Karpas-422 (cell line): ENCODE data around the gene C11orf91. TPM values are rescaled to one million over a fixed set of nuclear protein-coding genes. Genes with fewer than 3 reads are reported as not detected.
"Not testable (repeated sequence)": the region's sequence is repeated elsewhere in the genome, so short reads cannot be mapped to it uniquely, and the experiment has no call there.

Source experiments
- DNase-seq: peaks from one replicate; pipeline ENCODE4 v3.0.0-alpha.2; 2015
- H2AFZ ChIP-seq: fragments of 200-600 bp; sonication (generic); 2 replicates; pipeline ENCODE4 v1.6.1; 2014; ENCODE audit warnings: antibody characterized with exemption, low read length, mixed read lengths
- H3K27ac ChIP-seq: fragments of 200-600 bp; sonication (generic); 2 replicates; pipeline ENCODE4 v1.5.1; 2014; ENCODE audit warnings: mild to moderate bottlenecking, low read length, moderate library complexity
- H3K27me3 ChIP-seq: fragments of 200-600 bp; sonication (generic); 2 replicates; pipeline ENCODE4 v1.6.1; 2014; ENCODE audit warnings: low read length, mixed read lengths
- H3K36me3 ChIP-seq: fragments of 200-600 bp; sonication (generic); 2 replicates; pipeline ENCODE4 v1.6.1; 2014; ENCODE audit warnings: low read length, mixed read lengths; ENCODE audit not compliant: insufficient read depth
- H3K4me1 ChIP-seq: fragments of 200-600 bp; sonication (generic); 2 replicates; pipeline ENCODE4 v1.6.1; 2014; ENCODE audit warnings: mild to moderate bottlenecking, low read length, mixed read lengths
- H3K4me2 ChIP-seq: fragments of 200-600 bp; sonication (generic); 2 replicates; pipeline ENCODE4 v1.6.1; 2014; ENCODE audit warnings: low read length, low read depth, mild to moderate bottlenecking; ENCODE audit not compliant: poor library complexity, severe bottlenecking
- H3K4me3 ChIP-seq: fragments of 200-600 bp; sonication (generic); 2 replicates; pipeline ENCODE4 v1.5.1; 2014; ENCODE audit warnings: mild to moderate bottlenecking, antibody characterized with exemption, low read length, mixed read lengths
- H3K79me2 ChIP-seq: fragments of 200-600 bp; sonication (generic); 2 replicates; pipeline ENCODE4 v1.6.1; 2014; ENCODE audit warnings: mild to moderate bottlenecking, low read length, mixed read lengths
- H3K9ac ChIP-seq: fragments of 200-600 bp; sonication (generic); 2 replicates; pipeline ENCODE4 v1.6.0; 2014; ENCODE audit warnings: low read length
- H3K9me2 ChIP-seq: fragments of 200-600 bp; sonication (generic), shearing (Covaris generic); replicated peaks from 2 replicates; pipeline ENCODE4 v1.6.0; 2014; ENCODE audit warnings: mild to moderate bottlenecking, low read length, moderate library complexity; ENCODE audit not compliant: insufficient read depth
- H3K9me3 ChIP-seq: fragments of 300-700, 200-600 bp; sonication (generic); 2 replicates; pipeline ENCODE4 v1.6.1; 2014; ENCODE audit warnings: low read length, mixed read lengths
- H4K20me1 ChIP-seq: fragments of 200-600 bp; sonication (generic); 2 replicates; pipeline ENCODE4 v1.6.1; 2014; ENCODE audit warnings: mild to moderate bottlenecking, antibody characterized with exemption, low read length, low read depth; ENCODE audit not compliant: insufficient read depth
- total RNA-seq: library from RNA; depleted of rRNA; stranded (reverse); fragments of >200 nt; shearing (Covaris generic); gene quantifications from 2 replicates; pipeline ENCODE4 v1.2.3, GENCODE V29; 2014; ENCODE audit warnings: low replicate concordance

C11orf91 gene
- total RNA-seq, 1 experiment from 2014 or later, result not detected

GRCh38 chr11:33682446-33682845 lies 18.2 kb downstream of the C11orf91 start:
- Histone ChIP-seq H2AFZ (no peak overlapping the region), H3K27me3 (no peaks in the 10 kb centered on the region), H3K9me2 (no peaks in the 10 kb centered on the region), H3K4me1 (no peaks in the 10 kb centered on the region), H3K9me3 (no peaks in the 10 kb centered on the region), H3K4me3 (no peak overlapping the region), H3K79me2 (no peaks in the 10 kb centered on the region), H3K4me2 (no peak overlapping the region), H4K20me1 (no peaks in the 10 kb centered on the region), H3K27ac (no peak overlapping the region), H3K9ac (no peak overlapping the region), H3K36me3 (no peaks in the 10 kb centered on the region)
- no peak for DNase-seq

- no peaks in the 10 kb centered on the region for H4K20me1 ChIP-seq
- no peak overlapping the region for H3K4me2 ChIP-seq
- no peaks in the 10 kb centered on the region for H3K9me3 ChIP-seq
- H3K79me2 ChIP-seq, result no peaks in the 10 kb centered on the region
- no peaks in the 10 kb centered on the region for H3K9me2 ChIP-seq
- no peak overlapping the region for H3K9ac ChIP-seq
- H3K4me3 ChIP-seq, result no peak overlapping the region
- no peaks in the 10 kb centered on the region for H3K27me3 ChIP-seq
- DNase-seq, result no peak
- H2AFZ ChIP-seq, result no peak overlapping the region
- no peaks in the 10 kb centered on the region for H3K36me3 ChIP-seq
- H3K27ac ChIP-seq, result no peak overlapping the region
- no peaks in the 10 kb centered on the region for H3K4me1 ChIP-seq
These were observed 18.6 kb downstream of the C11orf91 start for GRCh38 chr11:33682019-33682418.

- not testable (repeated sequence) for H3K27ac ChIP-seq, H3K9ac ChIP-seq, H3K4me1 ChIP-seq, H3K36me3 ChIP-seq, H3K27me3 ChIP-seq, DNase-seq, H2AFZ ChIP-seq, H4K20me1 ChIP-seq, H3K4me3 ChIP-seq, H3K9me2 ChIP-seq, H3K9me3 ChIP-seq, H3K79me2 ChIP-seq, H3K4me2 ChIP-seq
These were observed 22.0 kb downstream of the C11orf91 start for GRCh38 chr11:33678616-33679015.

- no peak overlapping the region for H2AFZ ChIP-seq
- no peaks in the 10 kb centered on the region for H3K79me2 ChIP-seq
- no peaks in the 10 kb centered on the region for H3K4me1 ChIP-seq
- no peaks in the 10 kb centered on the region for H3K9me2 ChIP-seq
- no peaks in the 10 kb centered on the region for H3K9me3 ChIP-seq
- H3K27me3 ChIP-seq, result no peaks in the 10 kb centered on the region
- no peak for DNase-seq
- no peak overlapping the region for H3K4me2 ChIP-seq
- H3K9ac ChIP-seq, result no peak overlapping the region
- no peak overlapping the region for H3K4me3 ChIP-seq
- no peak overlapping the region for H3K27ac ChIP-seq
- no peaks in the 10 kb centered on the region for H4K20me1 ChIP-seq
- H3K36me3 ChIP-seq, result no peaks in the 10 kb centered on the region
These were observed 26.4 kb downstream of the C11orf91 start for GRCh38 chr11:33674035-33674814.

GRCh38 chr11:33672273-33672672 lies 28.4 kb downstream of the C11orf91 start:
- no peaks in the 10 kb centered on the region for H3K9me3 ChIP-seq

GRCh38 chr11:33670250-33671011 lies 30.2 kb downstream of the C11orf91 start:
- H4K20me1 ChIP-seq, result no peaks in the 10 kb centered on the region
- no peaks in the 10 kb centered on the region for H3K79me2 ChIP-seq
- no peak for DNase-seq
- no peaks in the 10 kb centered on the region for H3K9me3 ChIP-seq
- no peak overlapping the region for H3K27ac ChIP-seq
- no peak overlapping the region for H3K4me3 ChIP-seq
- no peak overlapping the region for H2AFZ ChIP-seq
- H3K36me3 ChIP-seq, result no peaks in the 10 kb centered on the region
- no peak overlapping the region for H3K4me2 ChIP-seq
- no peak overlapping the region for H3K9ac ChIP-seq
- H3K4me1 ChIP-seq, result no peaks in the 10 kb centered on the region
- no peaks in the 10 kb centered on the region for H3K9me2 ChIP-seq
- H3K27me3 ChIP-seq, result no peaks in the 10 kb centered on the region

More at GRCh38 chr11:33672273-33672672, 28.4 kb downstream of the C11orf91 start:
- H3K4me3 ChIP-seq, result no peak overlapping the region
- H3K4me2 ChIP-seq, result no peak overlapping the region
- no peak overlapping the region for H3K27ac ChIP-seq
- no peak overlapping the region for H3K9ac ChIP-seq
- H3K27me3 ChIP-seq, result no peaks in the 10 kb centered on the region
- H3K4me1 ChIP-seq, result no peaks in the 10 kb centered on the region
- no peak for DNase-seq
- H3K79me2 ChIP-seq, result no peaks in the 10 kb centered on the region
- H3K9me2 ChIP-seq, result no peaks in the 10 kb centered on the region
- no peak overlapping the region for H2AFZ ChIP-seq
- H3K36me3 ChIP-seq, result no peaks in the 10 kb centered on the region
- no peaks in the 10 kb centered on the region for H4K20me1 ChIP-seq

- H3K4me2 ChIP-seq, result no peak overlapping the region
- no peak overlapping the region for H3K9ac ChIP-seq
- no peak for DNase-seq
- H2AFZ ChIP-seq, result no peak overlapping the region
- H3K27me3 ChIP-seq, result no peaks in the 10 kb centered on the region
- H3K27ac ChIP-seq, result no peak overlapping the region
- no peak overlapping the region for H3K4me3 ChIP-seq
- H3K4me1 ChIP-seq, result no peaks in the 10 kb centered on the region
- no peaks in the 10 kb centered on the region for H3K79me2 ChIP-seq
- H3K9me2 ChIP-seq, result no peaks in the 10 kb centered on the region
- H3K9me3 ChIP-seq, result no peaks in the 10 kb centered on the region
- no peaks in the 10 kb centered on the region for H3K36me3 ChIP-seq
- H4K20me1 ChIP-seq, result no peaks in the 10 kb centered on the region
These were observed 30.9 kb downstream of the C11orf91 start for GRCh38 chr11:33669598-33670249.

- no peaks in the 10 kb centered on the region for H3K9me3 ChIP-seq
- H3K27ac ChIP-seq, result no peak overlapping the region
- H3K4me1 ChIP-seq, result no peaks in the 10 kb centered on the region
- H3K79me2 ChIP-seq, result no peaks in the 10 kb centered on the region
- no peak overlapping the region for H3K4me2 ChIP-seq
- DNase-seq, result no peak
- H3K9me2 ChIP-seq, result no peaks in the 10 kb centered on the region
- no peaks in the 10 kb centered on the region for H3K27me3 ChIP-seq
- no peak overlapping the region for H3K4me3 ChIP-seq
- no peak overlapping the region for H2AFZ ChIP-seq
- no peaks in the 10 kb centered on the region for H3K36me3 ChIP-seq
- H4K20me1 ChIP-seq, result no peaks in the 10 kb centered on the region
- no peak overlapping the region for H3K9ac ChIP-seq
These were observed 31.6 kb downstream of the C11orf91 start for GRCh38 chr11:33668951-33669596.
